ENCODE data around the gene KDM2A. TPM values are rescaled to one million over a fixed set of nuclear protein-coding genes. Genes with fewer than 3 reads are reported as not detected.

The KDM2A gene
- total and polyA plus RNA-seq, 2 donors from 2014 or later, result 16.2 to 82.6 TPM

DNA sequence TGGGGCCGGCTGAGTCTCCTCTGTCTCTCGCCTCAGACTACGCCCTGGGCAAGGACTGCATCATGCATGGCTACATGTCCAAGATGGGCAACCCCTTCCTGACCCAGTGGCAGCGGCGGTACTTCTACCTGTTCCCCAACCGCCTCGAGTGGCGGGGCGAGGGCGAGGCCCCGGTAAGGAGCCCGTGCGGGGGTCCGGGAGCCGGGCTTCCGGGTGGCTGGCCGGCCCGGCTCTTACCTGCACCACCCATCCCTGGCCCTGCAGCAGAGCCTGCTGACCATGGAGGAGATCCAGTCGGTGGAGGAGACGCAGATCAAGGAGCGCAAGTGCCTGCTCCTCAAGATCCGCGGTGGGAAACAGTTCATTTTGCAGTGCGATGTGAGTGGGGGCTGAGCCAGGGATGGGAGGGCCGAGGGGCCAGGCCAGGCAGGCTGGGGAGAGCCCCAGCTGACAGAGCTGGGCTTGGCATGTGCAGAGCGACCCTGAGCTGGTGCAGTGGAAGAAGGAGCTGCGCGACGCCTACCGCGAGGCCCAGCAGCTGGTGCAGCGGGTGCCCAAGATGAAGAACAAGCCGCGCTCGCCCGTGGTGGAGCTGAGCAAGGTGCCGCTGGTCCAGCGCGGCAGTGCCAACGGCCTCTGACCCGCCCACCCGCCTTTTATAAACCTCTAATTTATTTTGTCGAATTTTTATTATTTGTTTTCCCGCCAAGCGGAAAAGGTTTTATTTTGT lies 165.9 kb downstream of the KDM2A start:
- TF ChIP-seq CTCF (IDR thresholded peaks at IDR 0.05; ENCODE audit: borderline replicate concordance, extremely low read depth, insufficient read depth), result no peak
- DNase-seq, result peak in 1 of 5 donors; percentile 77
- Histone ChIP-seq H3K27me3 (ENCODE audit: control insufficient read depth, insufficient read depth, low read length) (no peaks in the 10 kb centered on the region), H3K9ac (ENCODE audit: low read length in 3 of 3) (no peak overlapping the region), H3K9me3 (ENCODE audit: control insufficient read depth in 2 of 3, insufficient read depth in 1 of 3, low read length in 3 of 3) (no peaks in the 10 kb centered on the region), H3K27ac (ENCODE audit: low read depth in 2 of 2, low read length in 2 of 2) (no peak overlapping the region), H3K36me3 (ENCODE audit: control insufficient read depth in 2 of 3, insufficient read depth in 3 of 3, low read length in 3 of 3) (peaks cover 0 to 40% (median 23%) of the 10 kb centered on the region in 3 donors), H3K4me1 (ENCODE audit: control insufficient read depth in 2 of 3, insufficient read depth in 2 of 3, low read depth in 1 of 3, low read length in 3 of 3) (peaks cover 0 to 21% (median 12%) of the 10 kb centered on the region in 3 donors), H3K4me3 (ENCODE audit: low read length in 3 of 3) (no peak overlapping the region)
- FAIRE-seq, result no peak
- intact Hi-C loops (cut with DNase I), result no loop called here

DNA sequence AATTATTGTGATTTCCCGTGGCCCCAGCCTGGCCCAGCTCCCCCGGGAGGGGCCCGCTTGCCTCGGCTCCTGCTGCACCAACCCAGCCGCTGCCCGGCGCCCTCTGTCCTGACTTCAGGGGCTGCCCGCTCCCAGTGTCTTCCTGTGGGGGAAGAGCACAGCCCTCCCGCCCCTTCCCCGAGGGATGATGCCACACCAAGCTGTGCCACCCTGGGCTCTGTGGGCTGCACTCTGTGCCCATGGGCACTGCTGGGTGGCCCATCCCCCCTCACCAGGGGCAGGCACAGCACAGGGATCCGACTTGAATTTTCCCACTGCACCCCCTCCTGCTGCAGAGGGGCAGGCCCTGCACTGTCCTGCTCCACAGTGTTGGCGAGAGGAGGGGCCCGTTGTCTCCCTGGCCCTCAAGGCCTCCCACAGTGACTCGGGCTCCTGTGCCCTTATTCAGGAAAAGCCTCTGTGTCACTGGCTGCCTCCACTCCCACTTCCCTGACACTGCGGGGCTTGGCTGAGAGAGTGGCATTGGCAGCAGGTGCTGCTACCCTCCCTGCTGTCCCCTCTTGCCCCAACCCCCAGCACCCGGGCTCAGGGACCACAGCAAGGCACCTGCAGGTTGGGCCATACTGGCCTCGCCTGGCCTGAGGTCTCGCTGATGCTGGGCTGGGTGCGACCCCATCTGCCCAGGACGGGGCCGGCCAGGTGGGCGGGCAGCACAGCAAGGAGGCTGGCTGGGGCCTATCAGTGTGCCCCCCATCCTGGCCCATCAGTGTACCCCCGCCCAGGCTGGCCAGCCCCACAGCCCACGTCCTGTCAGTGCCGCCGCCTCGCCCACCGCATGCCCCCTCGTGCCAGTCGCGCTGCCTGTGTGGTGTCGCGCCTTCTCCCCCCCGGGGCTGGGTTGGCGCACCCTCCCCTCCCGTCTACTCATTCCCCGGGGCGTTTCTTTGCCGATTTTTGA lies 166.8 kb downstream of the KDM2A start:
- Histone ChIP-seq H3K27me3 (ENCODE audit: control insufficient read depth, insufficient read depth, low read length) (no peaks in the 10 kb centered on the region), H3K9ac (ENCODE audit: low read length in 3 of 3) (no peak overlapping the region), H3K36me3 (ENCODE audit: control insufficient read depth in 2 of 3, insufficient read depth in 3 of 3, low read length in 3 of 3) (peaks cover 0 to 31% (median 20%) of the 10 kb centered on the region in 3 donors), H3K4me3 (ENCODE audit: low read length in 3 of 3) (no peak overlapping the region), H3K9me3 (ENCODE audit: control insufficient read depth in 2 of 3, insufficient read depth in 1 of 3, low read length in 3 of 3) (no peaks in the 10 kb centered on the region), H3K4me1 (ENCODE audit: control insufficient read depth in 2 of 3, insufficient read depth in 2 of 3, low read depth in 1 of 3, low read length in 3 of 3) (peaks cover 0 to 24% (median 12%) of the 10 kb centered on the region in 3 donors), H3K27ac (ENCODE audit: low read depth in 2 of 2, low read length in 2 of 2) (peak overlapping the region in 1 of 2 donors; percentile 16)
- DNase-seq (peak in 1 of 5 donors; percentile 77), FAIRE-seq (no peak)
- no peak for TF ChIP-seq CTCF (IDR thresholded peaks at IDR 0.05; ENCODE audit: borderline replicate concordance, extremely low read depth, insufficient read depth)
- intact Hi-C loops (cut with DNase I), result no loop called here

DNA sequence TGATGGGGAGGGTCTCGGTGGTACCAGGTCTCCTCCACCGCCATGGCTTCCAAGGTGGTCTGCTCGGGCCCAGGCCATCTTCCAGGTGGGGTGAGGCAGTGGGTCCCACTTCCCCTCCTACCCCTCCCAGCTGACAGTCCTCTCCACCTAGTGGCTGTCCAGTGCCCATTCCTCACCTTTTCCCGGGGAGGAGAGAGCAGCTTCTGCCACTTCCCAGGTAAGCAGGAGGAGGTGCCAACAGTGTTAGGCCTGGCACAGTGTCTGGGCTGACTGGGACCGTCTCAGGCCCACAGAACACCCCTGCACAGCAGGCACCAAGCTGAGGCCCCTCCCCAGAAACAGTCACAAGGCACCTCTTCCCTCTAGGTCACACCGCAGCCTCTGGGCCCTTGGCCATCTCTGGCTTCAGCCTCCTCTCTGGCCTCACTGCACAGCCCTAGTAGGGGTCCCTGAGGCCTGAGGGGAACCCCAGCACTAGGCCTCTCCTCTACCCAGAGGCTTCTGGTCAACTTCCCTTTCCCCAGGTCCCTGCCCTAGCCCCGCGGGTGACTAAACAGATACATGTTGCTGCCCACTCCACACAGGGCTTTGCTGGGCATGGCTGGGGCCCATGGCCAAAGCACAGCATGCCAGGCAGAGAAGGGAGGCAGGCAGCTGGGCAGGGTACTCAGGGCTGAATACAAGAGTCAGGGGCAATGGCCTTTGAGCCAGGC lies 167.7 kb downstream of the KDM2A start:
- Histone ChIP-seq H3K36me3 (ENCODE audit: control insufficient read depth in 2 of 3, insufficient read depth in 3 of 3, low read length in 3 of 3) (peaks cover 0 to 27% (median 18%) of the 10 kb centered on the region in 3 donors), H3K9ac (ENCODE audit: low read length in 3 of 3) (no peak overlapping the region), H3K4me1 (ENCODE audit: control insufficient read depth in 2 of 3, insufficient read depth in 2 of 3, low read depth in 1 of 3, low read length in 3 of 3) (peaks cover 0 to 24% (median 12%) of the 10 kb centered on the region in 3 donors), H3K27ac (ENCODE audit: low read depth in 2 of 2, low read length in 2 of 2) (peak overlapping the region; percentile 88 to 89), H3K27me3 (ENCODE audit: control insufficient read depth, insufficient read depth, low read length) (no peaks in the 10 kb centered on the region), H3K4me3 (ENCODE audit: low read length in 3 of 3) (no peak overlapping the region), H3K9me3 (ENCODE audit: control insufficient read depth in 2 of 3, insufficient read depth in 1 of 3, low read length in 3 of 3) (no peaks in the 10 kb centered on the region)
- peak in 1 of 5 donors; percentile 82 for DNase-seq
- no peak for FAIRE-seq
- no peak for TF ChIP-seq CTCF (IDR thresholded peaks at IDR 0.05; ENCODE audit: borderline replicate concordance, extremely low read depth, insufficient read depth)
- intact Hi-C loops (cut with DNase I), result no loop called here
